Measurements from ENCODE around the gene MYMX.

Gene MYMX

GRCh38 chr6:44222486-44223318 lies 6.0 kb downstream of the MYMX start:
- H3K36me3 ChIP-seq (ENCODE audit: insufficient read depth, low read length) = no peaks in the 10 kb centered on the region
- H3K9me3 ChIP-seq (replicated peaks; ENCODE audit: low read length) = no peaks in the 10 kb centered on the region
- H3K9ac ChIP-seq (ENCODE audit: low read depth, low read length) = peak overlapping the region; percentile 48
- no peaks in the 10 kb centered on the region for H3K27me3 ChIP-seq (ENCODE audit: control insufficient read depth, insufficient read depth, low read length)
- H3K4me2 ChIP-seq (ENCODE audit: low read length) = peak overlapping the region; percentile 89
- H3K4me3 ChIP-seq (ENCODE audit: low read length) = peak overlapping the region; percentile 73
- peaks cover 82% of the 10 kb centered on the region for H3K4me1 ChIP-seq (ENCODE audit: control insufficient read depth, insufficient read depth, low read length)

DNA sequence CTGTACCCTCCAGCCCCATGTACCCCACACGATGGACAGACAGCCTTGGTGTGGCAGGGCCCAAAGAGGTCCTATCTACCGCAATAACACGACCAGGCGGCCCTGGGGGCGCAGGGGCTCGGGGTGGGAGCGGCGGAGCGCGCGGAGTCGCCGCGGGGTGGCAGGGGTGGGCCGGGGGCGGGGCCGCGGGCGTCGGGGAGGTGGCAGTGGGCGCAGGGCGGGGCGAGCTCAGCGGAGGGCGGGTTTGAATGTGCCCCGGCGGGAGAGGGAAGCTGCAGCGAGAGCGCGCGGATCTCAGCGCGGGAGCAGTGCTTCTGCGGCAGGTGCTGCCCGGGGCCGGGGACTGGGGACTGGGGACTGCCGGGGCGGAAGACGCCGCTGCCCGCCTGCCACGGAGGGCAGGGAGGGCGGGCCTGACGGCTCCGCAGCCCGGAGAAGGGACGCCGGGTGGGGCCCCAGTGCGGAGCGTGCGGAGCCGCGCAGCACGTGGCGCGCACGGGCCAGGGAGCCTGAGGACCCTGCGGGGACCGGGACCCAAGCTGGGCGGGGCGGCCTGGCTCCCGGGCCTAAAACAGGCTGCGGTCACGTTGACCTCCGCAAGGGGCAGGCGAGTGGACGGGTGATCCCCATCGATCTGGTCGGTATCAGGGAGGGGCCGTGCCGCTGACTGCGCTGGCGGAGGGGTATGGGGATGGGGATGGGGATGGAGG lies 6.7 kb downstream of the MYMX start, which contains the start of gene SLC29A1:
TSS of gene SLC29A1 (plus strand) at position 277 of the 710 bp plus-strand sequence. CDS start 3,719 bp downstream, outside the sequence.
- H3K9ac ChIP-seq (ENCODE audit: low read depth, low read length) = peak within 1 kb of the TSS; percentile 53

GRCh38 chr6:44224029-44224964 lies 7.6 kb downstream of the MYMX start:
- peak overlapping the region; percentile 89 for H3K4me2 ChIP-seq (ENCODE audit: low read length)
- no peaks in the 10 kb centered on the region for H3K27me3 ChIP-seq (ENCODE audit: control insufficient read depth, insufficient read depth, low read length)
- no peaks in the 10 kb centered on the region for H3K36me3 ChIP-seq (ENCODE audit: insufficient read depth, low read length)
- H3K9me3 ChIP-seq (replicated peaks; ENCODE audit: low read length) = no peaks in the 10 kb centered on the region
- H3K9ac ChIP-seq (ENCODE audit: low read depth, low read length) = peak overlapping the region; percentile 53
- H3K4me3 ChIP-seq (ENCODE audit: low read length) = peak overlapping the region; percentile 73
- peaks cover 66% of the 10 kb centered on the region for H3K4me1 ChIP-seq (ENCODE audit: control insufficient read depth, insufficient read depth, low read length)

More for the DNA sequence above, 6.7 kb downstream of the MYMX start, which contains the start of gene SLC29A1:
- no peaks in the 10 kb centered on the region for H3K36me3 ChIP-seq (ENCODE audit: insufficient read depth, low read length)
- peak within 1 kb of the TSS; percentile 89 for H3K4me2 ChIP-seq (ENCODE audit: low read length)
- peak within 1 kb of the TSS; percentile 73 for H3K4me3 ChIP-seq (ENCODE audit: low read length)
- H3K9me3 ChIP-seq (replicated peaks; ENCODE audit: low read length) = no peaks in the 10 kb centered on the region
- no peaks in the 10 kb centered on the region for H3K27me3 ChIP-seq (ENCODE audit: control insufficient read depth, insufficient read depth, low read length)
- peaks cover 74% of the 10 kb centered on the region for H3K4me1 ChIP-seq (ENCODE audit: control insufficient read depth, insufficient read depth, low read length)

GRCh38 chr6:44224965-44225305 lies 8.2 kb downstream of the MYMX start:
- H3K9me3 ChIP-seq (replicated peaks; ENCODE audit: low read length) = no peaks in the 10 kb centered on the region
- no peaks in the 10 kb centered on the region for H3K27me3 ChIP-seq (ENCODE audit: control insufficient read depth, insufficient read depth, low read length)
- no peaks in the 10 kb centered on the region for H3K36me3 ChIP-seq (ENCODE audit: insufficient read depth, low read length)
- H3K4me1 ChIP-seq (ENCODE audit: control insufficient read depth, insufficient read depth, low read length) = peaks cover 61% of the 10 kb centered on the region
- H3K9ac ChIP-seq (ENCODE audit: low read depth, low read length) = peak overlapping the region; percentile 53
- peak overlapping the region; percentile 89 for H3K4me2 ChIP-seq (ENCODE audit: low read length)
- H3K4me3 ChIP-seq (ENCODE audit: low read length) = peak overlapping the region; percentile 73

DNA sequence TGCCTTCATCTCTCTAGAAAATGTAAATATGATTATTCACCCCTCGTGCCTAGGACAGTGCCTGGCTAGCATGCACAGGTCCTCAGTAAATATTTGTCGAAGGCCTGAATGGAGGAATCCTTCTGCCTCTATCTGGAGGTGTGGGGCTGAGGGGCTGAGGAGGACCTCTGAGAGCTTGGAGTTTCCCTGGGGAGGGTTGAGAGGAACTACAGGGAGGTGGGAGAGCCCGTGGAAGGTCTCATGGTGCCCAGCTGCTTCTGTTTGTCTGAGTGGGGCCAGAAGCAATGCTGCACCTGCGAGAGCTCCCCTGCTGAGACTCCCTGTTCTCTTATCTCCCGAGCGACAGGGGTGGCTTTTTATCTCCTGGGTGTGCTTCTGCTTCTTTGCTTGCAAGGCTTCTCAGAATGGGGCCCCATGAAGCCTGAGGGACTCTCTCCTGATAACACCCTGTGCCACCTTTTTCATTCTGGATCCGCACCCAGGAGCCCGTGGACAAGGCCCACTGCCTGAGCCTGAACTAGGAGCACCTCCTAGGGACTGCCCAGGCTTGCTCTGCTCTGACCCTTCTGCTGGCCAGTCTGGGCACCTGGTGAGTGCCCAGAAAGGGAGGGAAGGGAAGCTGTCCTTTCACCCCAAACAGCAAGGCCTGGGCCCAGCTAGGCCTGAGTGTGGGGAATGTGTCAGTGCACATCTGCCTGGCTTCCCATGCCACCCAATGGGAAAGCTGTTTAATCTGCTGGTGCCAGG lies 9.0 kb downstream of the MYMX start:
- Histone ChIP-seq H3K9ac (ENCODE audit: low read depth, low read length) (peak overlapping the region; percentile 29), H3K4me3 (ENCODE audit: low read length) (no peak overlapping the region), H3K27me3 (ENCODE audit: control insufficient read depth, insufficient read depth, low read length) (no peaks in the 10 kb centered on the region), H3K4me2 (ENCODE audit: low read length) (peak overlapping the region; percentile 61), H3K9me3 (replicated peaks; ENCODE audit: low read length) (no peaks in the 10 kb centered on the region), H3K36me3 (ENCODE audit: insufficient read depth, low read length) (no peaks in the 10 kb centered on the region), H3K4me1 (ENCODE audit: control insufficient read depth, insufficient read depth, low read length) (peaks cover 59% of the 10 kb centered on the region)

DNA sequence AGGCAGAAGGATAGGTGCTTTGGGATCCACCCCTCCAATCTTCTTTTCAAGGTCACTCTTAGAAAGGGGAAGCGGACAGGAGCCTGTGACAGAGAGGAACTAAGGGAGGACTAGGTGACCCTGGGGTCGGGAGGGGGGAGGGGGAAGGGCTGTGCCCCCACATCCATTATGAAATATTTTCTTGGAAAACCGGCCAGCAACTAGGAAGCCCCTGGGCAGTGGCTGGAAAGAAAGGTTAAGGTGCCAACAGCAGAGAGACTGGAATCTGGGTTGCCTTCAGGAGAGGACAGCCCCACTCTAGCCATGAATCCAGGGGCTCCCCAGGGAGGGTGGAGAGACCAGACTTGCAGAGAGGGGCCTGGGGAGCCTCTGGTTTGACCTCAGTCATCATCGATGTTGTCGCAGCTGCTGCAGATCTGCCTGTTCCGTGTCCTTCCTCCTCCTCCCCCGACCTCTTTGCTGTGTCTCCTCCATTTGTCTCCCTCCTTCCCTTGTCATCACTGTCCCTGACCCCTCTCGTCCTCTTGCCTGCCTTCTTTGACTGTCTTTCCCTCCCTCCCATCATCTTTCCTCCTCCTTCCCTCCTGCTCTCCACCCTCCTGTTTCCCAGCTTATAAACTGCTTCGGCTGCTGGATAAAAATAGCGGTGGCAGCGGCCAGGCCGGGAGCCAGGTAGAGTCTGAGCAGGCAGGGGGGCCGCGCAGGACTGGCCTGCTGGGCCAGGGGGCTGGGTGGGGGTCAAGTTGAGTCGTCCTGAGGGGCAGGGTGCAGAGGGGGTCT lies 9.8 kb downstream of the MYMX start:
- Histone ChIP-seq H3K9ac (ENCODE audit: low read depth, low read length) (peak overlapping the region; percentile 28), H3K4me3 (ENCODE audit: low read length) (peak overlapping the region; percentile 24), H3K4me2 (ENCODE audit: low read length) (peak overlapping the region; percentile 61), H3K4me1 (ENCODE audit: control insufficient read depth, insufficient read depth, low read length) (peaks cover 52% of the 10 kb centered on the region), H3K27me3 (ENCODE audit: control insufficient read depth, insufficient read depth, low read length) (no peaks in the 10 kb centered on the region), H3K36me3 (ENCODE audit: insufficient read depth, low read length) (peaks cover 4% of the 10 kb centered on the region), H3K9me3 (replicated peaks; ENCODE audit: low read length) (no peaks in the 10 kb centered on the region)

DNA sequence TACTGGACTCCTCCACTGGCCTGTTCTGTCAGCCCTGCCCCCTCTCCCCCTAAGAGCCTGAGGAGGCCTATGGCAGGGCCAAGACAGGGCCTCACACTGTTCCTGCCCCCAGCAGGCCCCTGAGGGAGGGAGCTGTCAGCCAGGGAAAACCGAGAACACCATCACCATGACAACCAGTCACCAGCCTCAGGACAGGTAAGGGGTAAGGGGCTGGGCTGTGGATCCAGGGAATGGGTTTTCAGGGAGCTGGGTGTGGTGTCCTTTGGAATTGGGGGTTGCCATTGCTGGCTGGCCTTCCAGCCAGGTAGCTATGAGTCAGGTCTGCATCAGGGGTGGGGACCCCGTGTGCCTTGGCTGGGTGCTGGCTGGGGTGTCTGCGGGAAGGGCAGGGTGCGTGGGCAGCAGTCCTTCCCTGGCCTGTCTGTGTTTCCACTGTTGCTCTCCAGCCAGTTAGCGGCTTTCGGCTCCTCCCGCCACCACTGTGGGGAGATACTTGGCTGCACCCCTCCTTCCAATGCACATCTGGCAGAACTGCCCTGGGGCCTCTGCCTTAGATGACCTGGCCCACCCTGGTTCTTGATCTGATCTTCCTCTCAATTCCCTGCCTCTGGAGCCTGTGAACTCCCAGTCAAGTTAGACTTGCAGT lies 10.5 kb downstream of the MYMX start:
- Histone ChIP-seq H3K9ac (ENCODE audit: low read depth, low read length) (peak overlapping the region; percentile 28), H3K36me3 (ENCODE audit: insufficient read depth, low read length) (peaks cover 9% of the 10 kb centered on the region)

DNA sequence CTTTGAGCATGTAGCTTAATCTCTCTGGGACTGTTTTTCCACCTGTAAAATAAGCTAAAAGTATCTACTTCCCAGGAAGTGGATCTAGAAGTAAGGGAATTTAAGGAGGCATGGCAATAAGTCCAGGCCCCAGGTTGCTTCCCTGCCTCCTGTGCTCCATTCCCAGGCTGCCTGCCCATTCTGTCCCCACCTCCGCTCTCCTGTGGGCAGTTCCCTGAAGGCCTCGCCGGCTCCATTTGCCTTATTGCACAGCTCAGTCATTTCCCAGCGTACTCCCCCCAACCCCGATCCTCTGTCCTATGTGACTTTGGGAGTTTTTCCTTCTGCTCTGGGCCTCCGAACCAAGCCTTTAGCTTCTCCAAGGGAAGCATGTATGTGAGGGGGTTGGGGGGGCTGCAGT lies 11.3 kb downstream of the MYMX start:
- Histone ChIP-seq H3K4me2 (ENCODE audit: low read length) (no peak overlapping the region), H3K9ac (ENCODE audit: low read depth, low read length) (no peak overlapping the region), H3K36me3 (ENCODE audit: insufficient read depth, low read length) (peaks cover 9% of the 10 kb centered on the region), H3K4me3 (ENCODE audit: low read length) (no peak overlapping the region), H3K9me3 (replicated peaks; ENCODE audit: low read length) (no peaks in the 10 kb centered on the region), H3K27me3 (ENCODE audit: control insufficient read depth, insufficient read depth, low read length) (no peaks in the 10 kb centered on the region), H3K4me1 (ENCODE audit: control insufficient read depth, insufficient read depth, low read length) (peaks cover 41% of the 10 kb centered on the region)

More for the DNA sequence above, 10.5 kb downstream of the MYMX start:
- H3K27me3 ChIP-seq (ENCODE audit: control insufficient read depth, insufficient read depth, low read length) = no peaks in the 10 kb centered on the region
- H3K4me3 ChIP-seq (ENCODE audit: low read length) = no peak overlapping the region
- peaks cover 45% of the 10 kb centered on the region for H3K4me1 ChIP-seq (ENCODE audit: control insufficient read depth, insufficient read depth, low read length)
- H3K4me2 ChIP-seq (ENCODE audit: low read length) = peak overlapping the region; percentile 61
- H3K9me3 ChIP-seq (replicated peaks; ENCODE audit: low read length) = no peaks in the 10 kb centered on the region

DNA sequence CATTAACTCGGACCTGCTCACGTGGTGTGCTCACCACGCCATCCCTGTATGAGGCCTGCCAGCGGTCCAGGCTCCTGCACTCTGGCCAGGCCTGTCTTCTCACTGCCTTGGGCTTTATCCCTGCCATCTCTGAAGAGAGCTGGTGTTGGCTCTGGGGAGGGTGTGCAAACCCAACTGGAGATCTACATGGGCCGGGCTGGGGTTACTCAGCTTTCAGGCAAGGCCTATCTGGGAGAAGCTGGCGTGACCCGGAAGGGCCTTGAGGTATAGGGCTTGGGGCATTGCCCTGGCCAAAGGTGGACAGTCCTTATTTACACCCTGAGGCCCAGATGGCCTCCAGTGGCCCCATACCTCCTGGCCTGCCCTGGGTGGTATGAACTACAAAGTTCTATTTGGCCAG lies 11.7 kb downstream of the MYMX start:
- H3K9ac ChIP-seq (ENCODE audit: low read depth, low read length) = no peak overlapping the region
- no peak overlapping the region for H3K4me3 ChIP-seq (ENCODE audit: low read length)
- no peaks in the 10 kb centered on the region for H3K27me3 ChIP-seq (ENCODE audit: control insufficient read depth, insufficient read depth, low read length)
- H3K4me2 ChIP-seq (ENCODE audit: low read length) = no peak overlapping the region
- peaks cover 43% of the 10 kb centered on the region for H3K4me1 ChIP-seq (ENCODE audit: control insufficient read depth, insufficient read depth, low read length)
- H3K36me3 ChIP-seq (ENCODE audit: insufficient read depth, low read length) = peaks cover 9% of the 10 kb centered on the region
- no peaks in the 10 kb centered on the region for H3K9me3 ChIP-seq (replicated peaks; ENCODE audit: low read length)

DNA sequence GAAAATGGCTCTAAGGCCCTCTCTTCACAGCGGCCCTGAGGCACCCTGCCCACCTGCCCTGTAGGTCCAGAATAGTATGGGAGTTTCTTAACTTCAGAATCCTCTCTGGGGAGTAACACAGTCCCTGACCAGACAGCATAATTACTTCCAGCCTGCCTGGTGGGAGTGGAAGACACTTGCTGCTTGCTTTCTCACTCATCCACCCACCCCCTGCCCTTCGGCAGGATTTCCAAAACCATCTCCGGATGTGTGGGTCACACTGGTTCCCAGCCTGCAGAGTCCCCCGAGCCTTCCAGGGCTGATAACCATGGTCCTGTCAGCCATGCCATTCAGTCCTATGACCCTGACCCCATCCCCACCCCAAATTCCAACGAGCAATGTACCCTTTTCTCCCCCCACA lies 12.1 kb downstream of the MYMX start:
- peaks cover 47% of the 10 kb centered on the region for H3K4me1 ChIP-seq (ENCODE audit: control insufficient read depth, insufficient read depth, low read length)

More for the DNA sequence above, 12.1 kb downstream of the MYMX start:
- Histone ChIP-seq H3K4me3 (ENCODE audit: low read length) (no peak overlapping the region), H3K9me3 (replicated peaks; ENCODE audit: low read length) (no peaks in the 10 kb centered on the region), H3K4me2 (ENCODE audit: low read length) (no peak overlapping the region), H3K27me3 (ENCODE audit: control insufficient read depth, insufficient read depth, low read length) (no peaks in the 10 kb centered on the region), H3K9ac (ENCODE audit: low read depth, low read length) (no peak overlapping the region), H3K36me3 (ENCODE audit: insufficient read depth, low read length) (peaks cover 9% of the 10 kb centered on the region)

Data from skeletal muscle satellite cell (primary cell).